ELF-1 (cell line): ENCODE measurements around the gene DAZAP1.

Experiments used
- DNase-seq: peaks from one replicate; pipeline ENCODE4 v3.0.0-alpha.2; 2016; ENCODE audit warnings: low read depth, low spot score

Gene DAZAP1

GRCh38 chr19:1377176-1377964, 30.0 kb upstream of the DAZAP1 start:
- DNase-seq = no peak

- DNase-seq = no peak
Measured at GRCh38 chr19:1377965-1378785, 29.2 kb upstream of the DAZAP1 start.

GRCh38 chr19:1379126-1379905, 28.1 kb upstream of the DAZAP1 start:
- no peak for DNase-seq

GRCh38 chr19:1379961-1380489, 27.4 kb upstream of the DAZAP1 start:
- DNase-seq = peak; percentile 36

GRCh38 chr19:1382250-1382649, 25.1 kb upstream of the DAZAP1 start:
- no peak for DNase-seq

- no peak for DNase-seq
Measured at GRCh38 chr19:1383017-1383311, 24.4 kb upstream of the DAZAP1 start.

- peak; percentile 95 for DNase-seq
Measured at GRCh38 chr19:1383312-1384084, 23.9 kb upstream of the DAZAP1 start, which contains the start of gene NDUFS7. Gene NDUFS7, plus strand, starts transcription at chr19:1383907. Its CDS starts 20 bp downstream, at chr19:1383927.

GRCh38 chr19:1384085-1384462, 23.3 kb upstream of the DAZAP1 start:
- DNase-seq = no peak

GRCh38 chr19:1384478-1385110, 22.8 kb upstream of the DAZAP1 start:
- DNase-seq = no peak

GRCh38 chr19:1385816-1386215, 21.6 kb upstream of the DAZAP1 start:
- no peak for DNase-seq

- DNase-seq = no peak
Measured at GRCh38 chr19:1386945-1387683, 20.3 kb upstream of the DAZAP1 start.

- no peak for DNase-seq
Measured at GRCh38 chr19:1387684-1388636, 19.4 kb upstream of the DAZAP1 start.

GRCh38 chr19:1388637-1389026, 18.8 kb upstream of the DAZAP1 start:
- no peak for DNase-seq

- no peak for DNase-seq
Measured at GRCh38 chr19:1389033-1389940, 18.1 kb upstream of the DAZAP1 start.

GRCh38 chr19:1390890-1391423, 16.4 kb upstream of the DAZAP1 start:
- DNase-seq = no peak

GRCh38 chr19:1392407-1392806, 15.0 kb upstream of the DAZAP1 start:
- no peak for DNase-seq

GRCh38 chr19:1392939-1393530, 14.4 kb upstream of the DAZAP1 start:
- no peak for DNase-seq
